HG03175 (cell line): ENCODE measurements around the gene CSMD2.

Experiments
- ATAC-seq: cut with Tn5 transposase; IDR thresholded peaks from one replicate; pipeline ENCODE4 v1.9.1; 2021; ENCODE audit warnings: mild to moderate bottlenecking, moderate library complexity; ENCODE audit not compliant: unreplicated experiment

Gene CSMD2

GRCh38 chr1:34162852-34163766 lies 1.9 kb downstream of the CSMD2 start:
- no peak for ATAC-seq

GRCh38 chr1:34156739-34157138 lies 8.3 kb downstream of the CSMD2 start:
- ATAC-seq: no peak

GRCh38 chr1:34155860-34156259 lies 9.2 kb downstream of the CSMD2 start:
- no peak for ATAC-seq

- ATAC-seq: no peak
These were observed 11.8 kb downstream of the CSMD2 start for GRCh38 chr1:34153246-34153645.

GRCh38 chr1:34149501-34149900 lies 15.5 kb downstream of the CSMD2 start:
- ATAC-seq: no peak

GRCh38 chr1:34147301-34147700 lies 17.7 kb downstream of the CSMD2 start:
- no peak for ATAC-seq

- no peak for ATAC-seq
These were observed 20.3 kb downstream of the CSMD2 start for GRCh38 chr1:34144766-34145165.

GRCh38 chr1:34143975-34144374 lies 21.1 kb downstream of the CSMD2 start:
- no peak for ATAC-seq

GRCh38 chr1:34140011-34140676 lies 24.9 kb downstream of the CSMD2 start:
- no peak for ATAC-seq

GRCh38 chr1:34137411-34137810 lies 27.6 kb downstream of the CSMD2 start:
- ATAC-seq: no peak

- ATAC-seq: no peak
These were observed 32.9 kb downstream of the CSMD2 start for GRCh38 chr1:34132161-34132420.

GRCh38 chr1:34131396-34132160 lies 33.5 kb downstream of the CSMD2 start:
- no peak for ATAC-seq

GRCh38 chr1:34130306-34130705 lies 34.7 kb downstream of the CSMD2 start:
- ATAC-seq: no peak

GRCh38 chr1:34129630-34130029 lies 35.4 kb downstream of the CSMD2 start:
- no peak for ATAC-seq

- no peak for ATAC-seq
These were observed 36.7 kb downstream of the CSMD2 start for GRCh38 chr1:34128186-34128889.

GRCh38 chr1:34127006-34128000 lies 37.7 kb downstream of the CSMD2 start:
- no peak for ATAC-seq

- no peak for ATAC-seq
These were observed 38.5 kb downstream of the CSMD2 start for GRCh38 chr1:34126486-34126885.

GRCh38 chr1:34125721-34126380 lies 39.2 kb downstream of the CSMD2 start:
- no peak for ATAC-seq
